ENCODE results near the gene NTSR1. TPM values are rescaled to one million over a fixed set of nuclear protein-coding genes. Genes with fewer than 3 reads are reported as not detected.

Gene NTSR1
- total and polyA plus RNA-seq, 2 of the 13 experiments (the other 11 are each of a cell fraction or from before 2014, with no cell fraction given): 0.09 to 0.12 TPM

DNA sequence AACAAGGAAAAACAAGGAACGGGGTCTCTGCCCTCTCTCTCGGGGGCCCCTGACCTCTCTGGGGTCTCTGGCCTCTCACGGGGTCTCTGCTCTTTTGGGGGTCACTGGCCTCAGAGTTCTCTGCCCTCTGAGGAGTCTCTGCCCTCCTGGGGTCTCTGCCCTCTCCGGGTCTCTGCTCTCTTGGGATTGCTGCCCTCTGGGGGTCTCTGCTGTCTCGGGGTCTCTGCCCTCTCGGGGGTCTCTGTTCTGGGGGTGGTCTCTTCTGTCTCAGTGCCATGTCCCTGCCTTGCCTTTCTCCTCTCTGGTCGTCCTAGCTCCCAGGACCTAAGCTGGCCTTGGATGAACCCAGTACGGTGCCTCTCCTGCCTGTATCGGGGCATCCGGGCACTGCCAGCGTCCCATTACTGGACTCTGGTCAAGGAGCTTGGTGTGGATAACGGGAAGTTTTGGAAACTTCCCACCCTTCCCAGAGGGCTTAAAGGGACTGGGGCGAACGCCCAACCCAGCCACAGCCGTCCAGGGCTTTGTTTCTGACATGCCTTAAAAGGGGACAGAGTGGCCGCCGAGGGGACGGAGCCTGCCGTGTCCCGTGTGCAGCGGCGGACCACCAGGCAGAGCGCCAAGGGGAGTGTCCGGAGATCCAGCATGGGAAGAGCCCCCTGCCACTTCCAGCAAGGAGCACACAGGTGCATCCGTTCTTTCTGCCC lies 62.9 kb downstream of the NTSR1 start:
- in situ Hi-C loops (cut with HindIII; ENCODE audit: extremely low pct_ligation_motif_present, low pct_unique_long_range_greater_than_20kb) (loop anchor here (10.0 kb wide), 1 partner anchor 87 kb away; no protein-coding TSS in a partner anchor), intact Hi-C loops (cut with micrococcal nuclease; ENCODE audit: unreplicated experiment) (no loop called here)
- Histone ChIP-seq H3K9ac (ENCODE audit: insufficient read depth, low read depth, low read length) (no peak overlapping the region), H3K27ac (ENCODE audit: extremely low read length, insufficient read depth, low read length) (no peak overlapping the region), H2AFZ (ENCODE audit: low read length) (no peak overlapping the region), H3K36me3 (replicated peaks in 1 of 2; ENCODE audit: control insufficient read depth in 1 of 2, insufficient read depth in 2 of 2, low read length in 2 of 2) (no peaks in the 10 kb centered on the region), H3K4me1 (ENCODE audit: insufficient read depth, low read length) (peaks cover 3% of the 10 kb centered on the region), H3K79me2 (ENCODE audit: insufficient read depth, low read length) (no peaks in the 10 kb centered on the region), H3K4me3 (replicated peaks in 1 of 3; ENCODE audit: insufficient read depth in 1 of 3, low read depth in 2 of 3, low read length in 3 of 3) (no peak overlapping the region), H3K9me3 (ENCODE audit: low read length) (no peaks in the 10 kb centered on the region), H4K20me1 (ENCODE audit: insufficient read depth, low read length) (0 out of 2 replicates have a peak, but pooled peaks cover 3% of the 10 kb centered on the region), H3K4me2 (ENCODE audit: low read depth, low read length) (no peak overlapping the region), H3K27me3 (ENCODE audit: control insufficient read depth in 1 of 2, insufficient read depth in 2 of 2, low read length in 2 of 2) (peaks cover 56 to 98% of the 10 kb centered on the region in 2 experiments)
- no peak for DNase-seq (ENCODE audit: low spot score)
- ChIA-PET POLR2A (no interaction called here), CTCF (ENCODE audit: low intra/inter-chr PET ratio, low total read pairs) (no interaction called here)
- FAIRE-seq: no peak
- 32% methylated on average over 25 of the region's 25 CpGs for WGBS (ENCODE audit: low lambda C conversion rate)
- BruUV-seq (replicated peaks): no TSS peak
- no peak for ATAC-seq
- TF ChIP-seq, protein P1, sequence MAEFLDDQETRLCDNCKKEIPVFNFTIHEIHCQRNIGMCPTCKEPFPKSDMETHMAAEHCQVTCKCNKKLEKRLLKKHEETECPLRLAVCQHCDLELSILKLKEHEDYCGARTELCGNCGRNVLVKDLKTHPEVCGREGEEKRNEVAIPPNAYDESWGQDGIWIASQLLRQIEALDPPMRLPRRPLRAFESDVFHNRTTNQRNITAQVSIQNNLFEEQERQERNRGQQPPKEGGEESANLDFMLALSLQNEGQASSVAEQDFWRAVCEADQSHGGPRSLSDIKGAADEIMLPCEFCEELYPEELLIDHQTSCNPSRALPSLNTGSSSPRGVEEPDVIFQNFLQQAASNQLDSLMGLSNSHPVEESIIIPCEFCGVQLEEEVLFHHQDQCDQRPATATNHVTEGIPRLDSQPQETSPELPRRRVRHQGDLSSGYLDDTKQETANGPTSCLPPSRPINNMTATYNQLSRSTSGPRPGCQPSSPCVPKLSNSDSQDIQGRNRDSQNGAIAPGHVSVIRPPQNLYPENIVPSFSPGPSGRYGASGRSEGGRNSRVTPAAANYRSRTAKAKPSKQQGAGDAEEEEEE (CRISPR knock-in tag; IDR thresholded peaks at IDR 0.05; ENCODE audit: borderline replicate concordance): no peak
- TF ChIP-seq, protein P2, sequence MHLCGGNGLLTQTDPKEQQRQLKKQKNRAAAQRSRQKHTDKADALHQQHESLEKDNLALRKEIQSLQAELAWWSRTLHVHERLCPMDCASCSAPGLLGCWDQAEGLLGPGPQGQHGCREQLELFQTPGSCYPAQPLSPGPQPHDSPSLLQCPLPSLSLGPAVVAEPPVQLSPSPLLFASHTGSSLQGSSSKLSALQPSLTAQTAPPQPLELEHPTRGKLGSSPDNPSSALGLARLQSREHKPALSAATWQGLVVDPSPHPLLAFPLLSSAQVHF (CRISPR knock-in tag; IDR thresholded peaks at IDR 0.05): no peak
- TF ChIP-seq, protein P3, sequence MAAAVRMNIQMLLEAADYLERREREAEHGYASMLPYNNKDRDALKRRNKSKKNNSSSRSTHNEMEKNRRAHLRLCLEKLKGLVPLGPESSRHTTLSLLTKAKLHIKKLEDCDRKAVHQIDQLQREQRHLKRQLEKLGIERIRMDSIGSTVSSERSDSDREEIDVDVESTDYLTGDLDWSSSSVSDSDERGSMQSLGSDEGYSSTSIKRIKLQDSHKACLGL (CRISPR knock-in tag; IDR thresholded peaks at IDR 0.05): 0 out of 2 replicates have a peak, but pooled peaks have one; percentile 16
- TF ChIP-seq SNAI1 (CRISPR knock-in tag; IDR thresholded peaks at IDR 0.05; ENCODE audit: borderline replicate concordance) (no peak), HIVEP1 (CRISPR knock-in tag; IDR thresholded peaks at IDR 0.05) (0 out of 2 replicates have a peak, but pooled peaks have one; percentile 25), SALL1 (CRISPR knock-in tag; IDR thresholded peaks at IDR 0.05) (no peak)
- TF ChIP-seq, protein P4, sequence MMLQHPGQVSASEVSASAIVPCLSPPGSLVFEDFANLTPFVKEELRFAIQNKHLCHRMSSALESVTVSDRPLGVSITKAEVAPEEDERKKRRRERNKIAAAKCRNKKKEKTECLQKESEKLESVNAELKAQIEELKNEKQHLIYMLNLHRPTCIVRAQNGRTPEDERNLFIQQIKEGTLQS (CRISPR knock-in tag; IDR thresholded peaks at IDR 0.05): no peak
